ENCODE data around the gene MPRIP. TPM values are rescaled to one million over a fixed set of nuclear protein-coding genes. Genes with fewer than 3 reads are reported as not detected.

MPRIP gene
- total RNA-seq, 1 donor from 2014 or later, result 102 TPM

GRCh38 chr17:17127730-17128291 lies 85.6 kb downstream of the MPRIP start:
- DNase-seq (ENCODE audit: low read depth), result no peak
- no peak overlapping the region for H3K4me3 ChIP-seq (ENCODE audit: low read depth, low read length)
- TF ChIP-seq CTCF (conservative IDR thresholded peaks at IDR 0.05; ENCODE audit: low read depth, low read length), result no peak

GRCh38 chr17:17128476-17129075 lies 86.3 kb downstream of the MPRIP start:
- DNase-seq (ENCODE audit: low read depth), result no peak
- no peak for TF ChIP-seq CTCF (conservative IDR thresholded peaks at IDR 0.05; ENCODE audit: low read depth, low read length)
- H3K4me3 ChIP-seq (ENCODE audit: low read depth, low read length), result no peak overlapping the region

- H3K4me3 ChIP-seq (ENCODE audit: low read depth, low read length), result no peak overlapping the region
- no peak for TF ChIP-seq CTCF (conservative IDR thresholded peaks at IDR 0.05; ENCODE audit: low read depth, low read length)
- no peak for DNase-seq (ENCODE audit: low read depth)
These were observed 87.2 kb downstream of the MPRIP start for GRCh38 chr17:17129466-17129865.

GRCh38 chr17:17130077-17130844 lies 88.0 kb downstream of the MPRIP start:
- peak; percentile 6 for TF ChIP-seq CTCF (conservative IDR thresholded peaks at IDR 0.05; ENCODE audit: low read depth, low read length)
- H3K4me3 ChIP-seq (ENCODE audit: low read depth, low read length), result no peak overlapping the region
- no peak for DNase-seq (ENCODE audit: low read depth)

- DNase-seq (ENCODE audit: low read depth), result no peak
- TF ChIP-seq CTCF (conservative IDR thresholded peaks at IDR 0.05; ENCODE audit: low read depth, low read length), result no peak
- no peak overlapping the region for H3K4me3 ChIP-seq (ENCODE audit: low read depth, low read length)
These were observed 89.6 kb downstream of the MPRIP start for GRCh38 chr17:17131839-17132238.

GRCh38 chr17:17132746-17133145 lies 90.5 kb downstream of the MPRIP start:
- no peak for TF ChIP-seq CTCF (conservative IDR thresholded peaks at IDR 0.05; ENCODE audit: low read depth, low read length)
- no peak overlapping the region for H3K4me3 ChIP-seq (ENCODE audit: low read depth, low read length)
- DNase-seq (ENCODE audit: low read depth), result no peak

All from epithelial cell of proximal tubule (primary cell).